ENCODE results near the gene RPRML. TPM values are rescaled to one million over a fixed set of nuclear protein-coding genes. Genes with fewer than 3 reads are reported as not detected.
A peak's percentile ranks its signal among the peaks of the same experiment; 100 is the strongest.

Gene RPRML
- total RNA-seq, 1 experiment from 2014 or later = 0.54 TPM

- Histone ChIP-seq H3K27me3 (ENCODE audit: control insufficient read depth, insufficient read depth, low read length) (no peaks in the 10 kb centered on the region; the same call in 1 of the 2 replicates), H3K4me1 (ENCODE audit: control insufficient read depth, insufficient read depth, low read length) (peaks cover 5% of the 10 kb centered on the region; the same call in 1 of the 2 replicates), H3K4me3 (ENCODE audit: low read depth in 2 of 2, low read length in 2 of 2) (no peak overlapping the region), H3K9me3 (ENCODE audit: control insufficient read depth, insufficient read depth, low read depth, low read length) (no peaks in the 10 kb centered on the region), H3K36me3 (ENCODE audit: control insufficient read depth, insufficient read depth, low read length) (no peaks in the 10 kb centered on the region), H3K27ac (ENCODE audit: low read length) (no peak overlapping the region)
- DNase-seq (ENCODE audit: low read depth, low spot score) (no peak), ATAC-seq (no peak; the same call in 1 of the 2 replicates)
- no TSS peak for BruUV-seq (replicated peaks)
- in situ Hi-C loops (cut with HindIII; ENCODE audit: low pct_unique_long_range_greater_than_20kb, low sequenced_read_pairs) = no loop called here
- TF ChIP-seq CTCF (IDR thresholded peaks at IDR 0.05) = no peak
- no peak for TF ChIP-seq TCF7L2 (IDR thresholded peaks at IDR 0.05; ENCODE audit: low read depth, low read length)
- no peak for TF ChIP-seq SIN3A (IDR thresholded peaks at IDR 0.05; ENCODE audit: borderline replicate concordance, insufficient read depth, low read depth, low read length)
- TF ChIP-seq REST (IDR thresholded peaks at IDR 0.05; ENCODE audit: insufficient read depth in 1 of 2, low read depth in 2 of 2, low read length in 1 of 2) = no peak
- ChIA-PET POLR2A (no interaction called here), CTCF (no interaction called here)
- intact Hi-C loops (cut with micrococcal nuclease; ENCODE audit: unreplicated experiment) = no loop called here
Observed at GRCh38 chr17:46968224-46968834, 10.7 kb downstream of the RPRML start.

GRCh38 chr17:46964315-46965265 is 14.5 kb downstream of the RPRML start:
- H3K4me1 ChIP-seq (ENCODE audit: control insufficient read depth, insufficient read depth, low read length) = no peaks in the 10 kb centered on the region
- CTCF ChIA-PET = no interaction called here
- intact Hi-C loops (cut with micrococcal nuclease; ENCODE audit: unreplicated experiment) = no loop called here

More at GRCh38 chr17:46964315-46965265, 14.5 kb downstream of the RPRML start:
- Histone ChIP-seq H3K27me3 (ENCODE audit: control insufficient read depth, insufficient read depth, low read length) (peaks cover 2% of the 10 kb centered on the region; the same call in 1 of the 2 replicates), H3K27ac (ENCODE audit: low read length) (no peak overlapping the region), H3K36me3 (ENCODE audit: control insufficient read depth, insufficient read depth, low read length) (no peaks in the 10 kb centered on the region), H3K9me3 (ENCODE audit: control insufficient read depth, insufficient read depth, low read depth, low read length) (no peaks in the 10 kb centered on the region), H3K4me3 (ENCODE audit: low read depth in 2 of 2, low read length in 2 of 2) (no peak overlapping the region)
- in situ Hi-C loops (cut with HindIII; ENCODE audit: low pct_unique_long_range_greater_than_20kb, low sequenced_read_pairs) = no loop called here
- ATAC-seq (no peak), DNase-seq (ENCODE audit: low read depth, low spot score) (no peak)
- POLR2A ChIA-PET = no interaction called here
- TF ChIP-seq REST (IDR thresholded peaks at IDR 0.05; ENCODE audit: insufficient read depth in 1 of 2, low read depth in 2 of 2, low read length in 1 of 2) (peak; percentile 91 to 92), SIN3A (IDR thresholded peaks at IDR 0.05; ENCODE audit: borderline replicate concordance, insufficient read depth, low read depth, low read length) (no peak), TCF7L2 (IDR thresholded peaks at IDR 0.05; ENCODE audit: low read depth, low read length) (no peak)
- no TSS peak for BruUV-seq (replicated peaks)

Data from Panc1 (cell line).